GM19324 (cell line): ENCODE results near the gene GPR146.

Experiments used
- ATAC-seq: cut with Tn5 transposase; IDR thresholded peaks from one replicate; pipeline ENCODE4 v1.9.1; 2021; ENCODE audit warnings: mild to moderate bottlenecking, moderate library complexity; ENCODE audit not compliant: unreplicated experiment, low FRiP score

The GPR146 gene

GRCh38 chr7:1041551-1042491 lies 2.5 kb upstream of the GPR146 start:
- ATAC-seq = no peak

GRCh38 chr7:1042492-1042833 lies 1.9 kb upstream of the GPR146 start:
- ATAC-seq = no peak

- no peak for ATAC-seq
Measured at GRCh38 chr7:1043552-1044188, 676 bp upstream of the GPR146 start.

GRCh38 chr7:1045069-1046063 lies 1.0 kb downstream of the GPR146 start:
- no peak for ATAC-seq

GRCh38 chr7:1046722-1047679 lies 2.7 kb downstream of the GPR146 start:
- ATAC-seq = no peak

- no peak for ATAC-seq
Measured at GRCh38 chr7:1049006-1049741, 4.8 kb downstream of the GPR146 start.

GRCh38 chr7:1049801-1050200 lies 5.5 kb downstream of the GPR146 start:
- ATAC-seq = no peak

- no peak for ATAC-seq
Measured at GRCh38 chr7:1050254-1050906, 6.0 kb downstream of the GPR146 start.

GRCh38 chr7:1050956-1051690 lies 6.8 kb downstream of the GPR146 start:
- no peak for ATAC-seq

- ATAC-seq = no peak
Measured at GRCh38 chr7:1052031-1052818, 7.9 kb downstream of the GPR146 start.

- ATAC-seq = no peak
Measured at GRCh38 chr7:1053002-1053411, 8.7 kb downstream of the GPR146 start.

- no peak for ATAC-seq
Measured at GRCh38 chr7:1053816-1054370, 9.5 kb downstream of the GPR146 start.

- ATAC-seq = no peak
Measured at GRCh38 chr7:1054438-1054837, 10.1 kb downstream of the GPR146 start.

GRCh38 chr7:1054861-1055450 lies 10.6 kb downstream of the GPR146 start:
- no peak for ATAC-seq

GRCh38 chr7:1055491-1055955 lies 11.2 kb downstream of the GPR146 start:
- ATAC-seq = no peak
